Midbrain (tissue), 1 donor: ENCODE measurements around the gene FLNA.
"Not testable (repeated sequence)": the region's sequence is repeated elsewhere in the genome, so short reads cannot be mapped to it uniquely, and the experiment has no call there.

Source experiments
- DNase-seq: peaks from one replicate; lab custom pipeline; 2025; lab: John Stamatoyannopoulos, UW

The FLNA gene

DNA sequence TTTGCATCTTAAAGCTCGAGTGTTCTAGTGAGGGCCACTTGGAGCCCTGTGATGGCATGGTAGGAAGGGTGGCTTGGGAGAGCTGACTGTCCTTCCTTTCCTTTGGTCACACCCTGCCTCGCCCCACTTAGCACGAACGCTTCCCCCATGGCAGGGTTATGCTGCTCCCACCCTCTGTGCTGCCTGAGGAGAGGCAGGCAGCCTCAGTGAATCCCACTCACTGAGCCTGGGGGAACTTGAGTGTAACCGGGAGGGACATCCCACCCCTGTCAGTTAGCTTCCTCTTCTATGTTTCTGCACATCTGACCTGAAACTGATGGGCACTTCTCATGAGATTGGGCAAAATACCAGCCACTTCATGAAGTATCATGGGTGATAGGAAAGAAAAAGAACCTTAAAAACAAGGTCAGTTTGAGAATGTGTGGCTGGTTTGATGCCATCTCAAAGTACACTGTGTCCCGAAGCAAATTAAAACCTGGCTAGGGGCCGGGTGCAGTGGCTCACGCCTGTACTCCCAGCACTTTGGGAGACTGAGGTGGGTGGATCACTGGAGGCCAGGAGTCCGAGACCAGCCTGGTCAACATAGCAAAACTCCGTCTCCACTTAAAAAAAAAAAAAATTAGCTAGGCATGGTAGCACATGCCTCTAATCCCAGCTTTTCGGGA is 68.8 kb downstream of the FLNA start:
- no peak for DNase-seq

DNA sequence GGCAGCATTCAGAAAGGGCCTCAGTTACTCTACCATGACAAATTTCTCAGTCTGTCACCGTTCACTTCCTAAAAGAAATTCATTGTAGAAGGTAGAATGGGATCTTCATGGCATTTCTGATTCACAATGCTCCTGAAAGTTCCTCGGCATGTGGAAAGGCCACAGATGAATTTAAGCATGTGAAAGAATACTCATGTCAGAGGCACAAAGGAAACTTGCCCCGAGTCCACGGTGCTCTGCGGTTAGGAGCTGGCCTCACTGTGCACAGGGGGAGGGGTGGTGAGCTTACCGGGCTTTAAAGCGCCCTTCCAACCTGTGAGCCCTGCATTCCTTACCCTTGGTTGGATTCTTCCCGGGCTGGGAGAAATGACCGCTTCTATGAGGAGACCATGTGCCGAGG is 69.6 kb downstream of the FLNA start:
- DNase-seq: no peak

DNA sequence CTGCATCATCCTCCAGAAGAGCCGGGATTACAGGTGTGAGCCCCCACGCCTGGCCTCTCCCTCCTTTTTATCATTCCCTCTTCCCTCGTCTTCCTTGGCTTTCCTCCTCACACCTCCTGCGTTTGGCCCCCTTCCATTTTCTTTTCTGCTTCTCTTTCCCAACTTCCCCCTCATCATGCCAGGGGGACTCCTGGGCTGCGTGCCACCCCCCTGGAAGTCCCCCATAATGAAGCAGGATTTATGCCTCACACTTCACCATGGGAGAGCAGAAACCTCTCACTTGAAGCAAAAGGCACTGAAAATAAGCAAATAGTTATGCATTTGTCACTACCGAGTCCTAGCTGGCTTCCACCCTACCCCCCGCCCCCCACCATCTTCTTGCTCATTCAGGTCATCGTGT is 71.0 kb downstream of the FLNA start:
- no peak for DNase-seq

DNA sequence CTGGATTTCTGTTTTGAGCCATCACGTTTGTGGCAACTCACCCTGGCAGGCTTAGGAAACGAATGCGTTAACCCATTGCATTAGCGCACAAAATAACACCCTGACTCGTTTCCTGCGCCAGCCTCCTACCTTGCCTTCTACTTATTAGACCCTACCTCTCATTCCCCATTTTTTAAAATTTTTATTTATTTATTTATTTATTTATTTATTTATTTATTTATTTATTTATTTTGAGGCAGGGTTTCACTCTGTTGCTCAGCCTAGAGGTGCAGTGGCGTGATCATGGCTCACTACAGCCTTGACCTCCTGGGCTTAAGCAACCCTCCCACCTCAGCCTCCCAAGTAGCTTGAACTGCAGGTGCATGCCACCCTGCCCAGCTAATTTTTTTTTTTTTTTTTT is 71.4 kb downstream of the FLNA start:
- not testable (repeated sequence) for DNase-seq

DNA sequence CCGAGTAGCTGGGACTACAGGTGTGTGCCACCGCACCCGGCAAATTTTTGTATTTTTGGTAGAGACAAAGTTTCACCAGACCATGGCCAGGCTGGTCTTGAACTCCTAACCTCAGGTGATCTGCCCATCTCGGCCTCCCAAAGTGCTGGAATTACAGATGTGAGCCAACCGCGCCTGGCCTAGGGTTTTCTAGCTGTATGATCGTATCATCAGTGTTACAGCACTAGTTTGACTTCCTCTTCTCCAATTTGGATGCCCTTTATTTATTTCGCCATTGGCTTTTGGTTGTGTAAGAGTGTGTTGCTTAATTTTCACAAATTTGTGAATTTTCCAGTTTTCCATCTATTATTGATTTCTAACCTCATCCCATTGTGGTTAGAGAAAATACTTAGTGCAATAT is 73.6 kb downstream of the FLNA start:
- DNase-seq: no peak
